B cell (primary cell): ENCODE results near the gene LCORL. TPM values are rescaled to one million over a fixed set of nuclear protein-coding genes. Genes with fewer than 3 reads are reported as not detected.

Experiments used
- ATAC-seq: fragments of 200-7000 bp; cut with Tn5 transposase; one replicate; pipeline ENCODE4 v1.10.0; 2021; ENCODE audit warnings: low read depth, mild to moderate bottlenecking, moderate number of reproducible peaks, moderate library complexity
- CTCF ChIA-PET: fragments of 350-600 bp; sonication (Branson Sonifier 250); formaldehyde crosslinking; loops from one replicate; lab custom pipeline; 2021; ENCODE audit warnings: antibody characterized with exemption, inconsistent platforms; lab: Charles Lee
- POLR2A ChIA-PET: fragments of 350-600 bp; sonication (Branson Sonifier 250); formaldehyde crosslinking; loops from one replicate; lab custom pipeline; 2021; ENCODE audit warnings: antibody characterized with exemption; lab: Charles Lee
- DNase-seq: peaks from one replicate; pipeline ENCODE4 v3.0.0; 2013
- H2AFZ ChIP-seq: 2 replicates; pipeline ENCODE4 v1.6.1; 2012; ENCODE audit warnings: mild to moderate bottlenecking, low read depth, low read length; ENCODE audit not compliant: insufficient read depth, poor library complexity, severe bottlenecking
- H3K27ac ChIP-seq, 2 donors: 1 replicate in 1 of 2; 2 replicates in 1 of 2; pipeline ENCODE4 v1.5.1; 2012 to 2013; ENCODE audit warnings: low read length in 2 of 2, mild to moderate bottlenecking in 2 of 2, moderate library complexity in 1 of 2
- H3K27me3 ChIP-seq, 4 experiments: fragments of 200-600 bp in 1 of 4; sonication (generic) in 1 of 4; replicated peaks in 1 of 4; 1 replicate in 2 of 4; 2 replicates in 2 of 4; pipeline versions ENCODE4 v1.6.1 to v1.7.0; 2013 to 2016; ENCODE audit warnings: low read length in 3 of 4, mild to moderate bottlenecking in 2 of 4, mixed read lengths in 1 of 4, moderate library complexity in 1 of 4; ENCODE audit not compliant: insufficient read depth in 4 of 4, control insufficient read depth in 3 of 4; ENCODE audit errors: control extremely low read depth in 1 of 4
- H3K36me3 ChIP-seq, 2 experiments: replicated peaks in 1 of 2; 1 replicate in 1 of 2; 2 replicates in 1 of 2; pipeline versions ENCODE4 v1.6.1 to v1.7.1; 2013; ENCODE audit warnings: low read length in 1 of 2; ENCODE audit not compliant: insufficient read depth in 2 of 2, control insufficient read depth in 1 of 2; ENCODE audit errors: control extremely low read depth in 1 of 2, extremely low read depth in 1 of 2
- H3K4me1 ChIP-seq, 2 donors: fragments of 200-600 bp in 1 of 2; sonication (generic) in 1 of 2; 1 replicate in 1 of 2; 2 replicates in 1 of 2; pipeline versions ENCODE4 v1.5.1 to v1.6.1; 2013 to 2017; ENCODE audit warnings: low read length in 2 of 2; ENCODE audit not compliant: control insufficient read depth in 2 of 2, insufficient read depth in 2 of 2
- H3K4me2 ChIP-seq: replicated peaks from 2 replicates; pipeline ENCODE3; 2012; ENCODE audit warnings: mild to moderate bottlenecking, low read depth, low read length; ENCODE audit not compliant: poor library complexity, severe bottlenecking
- H3K4me3 ChIP-seq, 5 experiments: fragments of 200-600 bp in 1 of 5; sonication (generic) in 1 of 5; 1 replicate in 3 of 5; 2 replicates in 2 of 5; pipeline versions ENCODE4 v1.5.1 to v1.7.0; 2011 to 2016; ENCODE audit warnings: low read length in 4 of 5, mild to moderate bottlenecking in 4 of 5, low read depth in 2 of 5, control low read depth in 1 of 5, moderate library complexity in 1 of 5; ENCODE audit not compliant: insufficient read depth in 1 of 5; ENCODE audit errors: control extremely low read depth in 1 of 5, extremely low read depth in 1 of 5
- H3K79me2 ChIP-seq: fragments of 200-600 bp; sonication (generic); one replicate; pipeline ENCODE4 v1.6.0; 2016; ENCODE audit warnings: low read length; ENCODE audit not compliant: control insufficient read depth, insufficient read depth
- H3K9ac ChIP-seq: fragments of 200-600 bp; sonication (generic); 2 replicates; pipeline ENCODE4 v1.6.1; 2017; ENCODE audit warnings: mild to moderate bottlenecking, low read length, moderate library complexity
- H3K9me3 ChIP-seq, 3 donors: one replicate each; pipeline versions ENCODE4 v1.6.1 to v1.7.1; 2013; ENCODE audit warnings: low read length in 2 of 3; ENCODE audit not compliant: control insufficient read depth in 2 of 3, insufficient read depth in 1 of 3; ENCODE audit errors: control extremely low read depth in 1 of 3
- H4K20me1 ChIP-seq: 2 replicates; pipeline ENCODE4 v1.6.0; 2012; ENCODE audit warnings: mild to moderate bottlenecking, low read length; ENCODE audit not compliant: insufficient read depth, control insufficient read depth, poor library complexity, severe bottlenecking
- H3K27ac Mint-ChIP-seq: one replicate; pipeline ENCODE4 v1.8.0; 2021; ENCODE audit warnings: mixed read lengths
- H3K27me3 Mint-ChIP-seq: one replicate; pipeline ENCODE4 v1.8.0; 2021; ENCODE audit warnings: mixed read lengths
- H3K4me1 Mint-ChIP-seq: one replicate; pipeline ENCODE4 v1.8.0; 2021; ENCODE audit warnings: mixed read lengths
- H3K4me3 Mint-ChIP-seq: one replicate; pipeline ENCODE4 v1.8.0; 2021; ENCODE audit warnings: mixed read lengths
- H3K9me3 Mint-ChIP-seq: one replicate; pipeline ENCODE4 v1.8.0; 2022; ENCODE audit warnings: mixed read lengths; ENCODE audit not compliant: insufficient read depth
- EZH2 ChIP-seq: IDR thresholded peaks from 2 replicates; pipeline ENCODE4 v1.6.1; 2012; ENCODE audit warnings: borderline replicate concordance, low read depth, mild to moderate bottlenecking, moderate library complexity, low read length; ENCODE audit not compliant: insufficient read depth, poor library complexity, severe bottlenecking
- WGBS: methylation state at CpG from one replicate; pipeline ENCODE4 v1.1.5; 2013; ENCODE audit warnings: missing lambda C conversion rate; ENCODE audit not compliant: insufficient coverage; 5-methylcytosine and 5-hydroxymethylcytosine counted together
- intact Hi-C: fragments of 100-400 bp; cut with micrococcal nuclease; formaldehyde crosslinking; loops from one replicate; pipeline ENCODE4 v1.10.0; 2022
- polyA plus RNA-seq: library from polyadenylated mRNA; depleted of rRNA; stranded (reverse); fragments of >200 nt; gene quantifications from 2 replicates; pipeline ENCODE4 v1.2.3, GENCODE V29; 2012
- total RNA-seq, 2 donors: library from RNA; stranded (reverse); fragments of 120-200 nt in 1 of 2; gene quantifications; 1 replicate in 1 of 2; 2 replicates in 1 of 2; pipeline versions ENCODE4 v1.2.3 to v1.2.4, GENCODE V29; 2013 to 2022
- TF ChIP-seq, protein P1 (sequence below): fragments of 200-600 bp; IDR thresholded peaks from one replicate; pipeline ENCODE4 v1.8.0; 2022; ENCODE audit warnings: antibody characterized with exemption, mild to moderate bottlenecking

LCORL gene
- total and polyA plus RNA-seq, 2 donors (not counting 1 experiment from before 2014, with no cell fraction given), result 1.2 to 31.3 TPM

DNA sequence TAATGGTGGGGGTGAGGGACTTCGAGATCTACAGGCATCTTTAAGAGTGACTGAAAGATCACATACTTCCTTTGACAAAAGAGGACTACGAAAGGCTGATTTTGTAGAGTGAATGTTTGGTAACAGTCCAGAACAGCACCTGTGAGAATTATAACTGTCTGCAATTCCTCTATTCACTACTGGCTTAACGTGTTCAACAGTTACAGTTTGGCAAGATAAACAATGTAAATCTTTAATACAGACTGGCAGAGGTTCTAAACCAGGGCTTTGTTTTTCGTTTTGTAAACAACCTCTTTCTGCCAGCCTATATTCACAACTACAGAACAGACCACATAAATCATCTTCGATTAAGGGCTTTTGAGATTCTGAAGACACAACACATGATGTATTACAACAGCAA is 143.9 kb downstream of the LCORL start:
- POLR2A ChIA-PET, result no interaction called here
- intact Hi-C loops, result no loop called here

DNA sequence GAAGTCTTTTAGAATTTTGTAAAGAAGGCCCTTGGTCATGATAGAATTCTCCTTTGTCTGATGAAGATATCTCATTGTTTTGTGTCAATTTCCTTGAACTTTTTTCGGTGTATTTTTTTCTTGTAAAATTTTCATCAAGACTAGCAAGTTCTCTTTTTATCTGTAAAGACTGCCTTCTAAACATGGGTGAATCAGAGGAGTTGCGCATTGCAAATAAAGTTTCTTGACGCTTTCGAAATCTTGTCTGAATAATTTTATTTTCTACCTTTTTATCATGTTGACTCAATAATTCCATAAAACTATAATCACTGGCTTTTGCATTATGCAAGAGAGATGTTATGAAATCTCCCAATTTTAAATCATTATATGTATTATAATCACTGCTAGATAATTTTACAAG is 144.6 kb downstream of the LCORL start:
- Mint-ChIP-seq H3K9me3 (peaks cover 3% of the 10 kb centered on the region), H3K27me3 (no peaks in the 10 kb centered on the region), H3K4me1 (no peaks in the 10 kb centered on the region), H3K27ac (no peak overlapping the region), H3K4me3 (no peak overlapping the region)
- Histone ChIP-seq H3K4me2 (no peak overlapping the region), H3K79me2 (no peaks in the 10 kb centered on the region), H2AFZ (no peak overlapping the region), H3K36me3 (peaks cover 0 to 2% of the 10 kb centered on the region in 2 experiments), H3K9ac (no peak overlapping the region), H4K20me1 (no peaks in the 10 kb centered on the region), H3K9me3 (no peaks in the 10 kb centered on the region), H3K27me3 (no peaks in the 10 kb centered on the region), H3K4me3 (no peak overlapping the region), H3K27ac (no peak overlapping the region), H3K4me1 (no peaks in the 10 kb centered on the region)
- WGBS, result no CpG with 5 or more reads among the region's 4 CpGs
- POLR2A ChIA-PET, result no interaction called here
- DNase-seq (no peak), ATAC-seq (no peak)
- TF ChIP-seq, protein P1, sequence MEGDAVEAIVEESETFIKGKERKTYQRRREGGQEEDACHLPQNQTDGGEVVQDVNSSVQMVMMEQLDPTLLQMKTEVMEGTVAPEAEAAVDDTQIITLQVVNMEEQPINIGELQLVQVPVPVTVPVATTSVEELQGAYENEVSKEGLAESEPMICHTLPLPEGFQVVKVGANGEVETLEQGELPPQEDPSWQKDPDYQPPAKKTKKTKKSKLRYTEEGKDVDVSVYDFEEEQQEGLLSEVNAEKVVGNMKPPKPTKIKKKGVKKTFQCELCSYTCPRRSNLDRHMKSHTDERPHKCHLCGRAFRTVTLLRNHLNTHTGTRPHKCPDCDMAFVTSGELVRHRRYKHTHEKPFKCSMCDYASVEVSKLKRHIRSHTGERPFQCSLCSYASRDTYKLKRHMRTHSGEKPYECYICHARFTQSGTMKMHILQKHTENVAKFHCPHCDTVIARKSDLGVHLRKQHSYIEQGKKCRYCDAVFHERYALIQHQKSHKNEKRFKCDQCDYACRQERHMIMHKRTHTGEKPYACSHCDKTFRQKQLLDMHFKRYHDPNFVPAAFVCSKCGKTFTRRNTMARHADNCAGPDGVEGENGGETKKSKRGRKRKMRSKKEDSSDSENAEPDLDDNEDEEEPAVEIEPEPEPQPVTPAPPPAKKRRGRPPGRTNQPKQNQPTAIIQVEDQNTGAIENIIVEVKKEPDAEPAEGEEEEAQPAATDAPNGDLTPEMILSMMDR, result no peak
- no peak for TF ChIP-seq EZH2
- CTCF ChIA-PET, result no interaction called here
- intact Hi-C loops, result no loop called here

More for the DNA sequence above, 143.9 kb downstream of the LCORL start:
- DNase-seq, result no peak
- Histone ChIP-seq H4K20me1 (no peaks in the 10 kb centered on the region), H2AFZ (no peak overlapping the region), H3K27me3 (no peaks in the 10 kb centered on the region), H3K27ac (no peak overlapping the region), H3K36me3 (peaks cover 0 to 2% of the 10 kb centered on the region in 2 experiments), H3K4me3 (no peak overlapping the region), H3K4me1 (no peaks in the 10 kb centered on the region), H3K9me3 (no peaks in the 10 kb centered on the region), H3K9ac (no peak overlapping the region), H3K79me2 (no peaks in the 10 kb centered on the region), H3K4me2 (no peak overlapping the region)
- no peak overlapping the region for H3K27ac Mint-ChIP-seq
- no peaks in the 10 kb centered on the region for H3K27me3 Mint-ChIP-seq
- no peak overlapping the region for H3K4me3 Mint-ChIP-seq
- H3K4me1 Mint-ChIP-seq, result no peaks in the 10 kb centered on the region
- TF ChIP-seq, protein P1, result no peak
- TF ChIP-seq EZH2, result no peak
- ATAC-seq, result no peak
- CTCF ChIA-PET, result interaction anchor here (1.5 kb wide), 1 partner anchor 60 kb away, joined by 4 read pairs; no protein-coding TSS in a partner anchor
- WGBS, result 100% methylated on average over 3 of the region's 5 CpGs
- H3K9me3 Mint-ChIP-seq, result peaks cover 3% of the 10 kb centered on the region
